Kidney (tissue), 14 donors: ENCODE results near the gene CADPS2. TPM values are rescaled to one million over a fixed set of nuclear protein-coding genes. Genes with fewer than 3 reads are reported as not detected.
A peak's percentile ranks its signal among the peaks of the same experiment; 100 is the strongest.

ENCODE experiments used
- DNase-seq, 5 donors: peaks; one replicate each; pipeline ENCODE4 v3.0.0-alpha.2; 2013 to 2020
- FAIRE-seq: peaks from 2 replicates; lab custom pipeline; 2012; peaks lifted over from hg19 to GRCh38; lab: Jason Lieb, UNC
- H3K27ac ChIP-seq, 2 donors: one replicate each; pipeline ENCODE4 v1.7.0; 2013; ENCODE audit warnings: low read depth in 2 of 2, low read length in 2 of 2, inconsistent platforms in 1 of 2
- H3K27me3 ChIP-seq: one replicate; pipeline ENCODE4 v1.7.1; 2013; ENCODE audit warnings: low read length, inconsistent platforms; ENCODE audit not compliant: control insufficient read depth, insufficient read depth
- H3K36me3 ChIP-seq, 3 donors: one replicate each; pipeline versions ENCODE4 v1.7.0 to v1.7.1; 2013; ENCODE audit warnings: low read length in 3 of 3, control low read depth in 1 of 3, inconsistent platforms in 1 of 3; ENCODE audit not compliant: insufficient read depth in 3 of 3, control insufficient read depth in 2 of 3
- H3K4me1 ChIP-seq, 3 donors: one replicate each; pipeline versions ENCODE4 v1.7.0 to v1.7.1; 2013; ENCODE audit warnings: low read length in 3 of 3, inconsistent platforms in 1 of 3, low read depth in 1 of 3; ENCODE audit not compliant: control insufficient read depth in 2 of 3, insufficient read depth in 2 of 3
- H3K4me3 ChIP-seq, 3 donors: one replicate each; pipeline versions ENCODE4 v1.7.0 to v1.8.1; 2013; ENCODE audit warnings: low read length in 3 of 3, control low read depth in 1 of 3, inconsistent platforms in 1 of 3
- H3K9ac ChIP-seq, 3 donors: one replicate each; pipeline versions ENCODE4 v1.7.0 to v1.7.1; 2013; ENCODE audit warnings: low read length in 3 of 3, control low read depth in 1 of 3, inconsistent platforms in 1 of 3
- H3K9me3 ChIP-seq, 3 donors: one replicate each; pipeline versions ENCODE4 v1.7.0 to v1.7.1; 2013; ENCODE audit warnings: low read length in 3 of 3, control low read depth in 1 of 3, inconsistent platforms in 1 of 3; ENCODE audit not compliant: control insufficient read depth in 2 of 3, insufficient read depth in 1 of 3
- intact Hi-C: fragments of 100-400 bp; cut with DNase I; formaldehyde crosslinking; loops from one replicate; pipeline ENCODE4 v1.11.1; 2022
- polyA plus RNA-seq: library from polyadenylated mRNA; stranded (reverse); fragments of 350-450 nt; fragmentation: Illumina TruSeq; extraction: RNeasy Lipid Tissue Mini Kit (QIAGEN cat#74804); gene quantifications from one replicate; pipeline ENCODE4 v1.2.3, GENCODE V29; 2014; ENCODE audit warnings: low read depth, low replicate concordance; ENCODE audit not compliant: insufficient read depth
- total RNA-seq: library from RNA; stranded (reverse); fragmentation: NEBNext Ultra II Directional; extraction: Animal tissue kit (Norgen Biotek cat#: 25700); gene quantifications from one replicate; pipeline ENCODE4 v1.2.1, GENCODE V29; 2021
- TF ChIP-seq, protein P1 (sequence below): IDR thresholded peaks from 3 replicates; pipeline ENCODE4 v1.5.1; 2012; ENCODE audit warnings: mild to moderate bottlenecking, moderate library complexity, borderline replicate concordance; ENCODE audit not compliant: insufficient read depth; ENCODE audit errors: extremely low read depth
- donor health status: control.
- donor health status: control.
- donor health status: control.
- donor health status: control.
- donor health status: control.
- donor health status: DM: yes; HTN: yes; CAD: no.
- donor health status: Normal renal cell carcinoma (clear cell type).

The CADPS2 gene
- total and polyA plus RNA-seq, 2 donors from 2014 or later: 33.0 to 39.9 TPM

DNA sequence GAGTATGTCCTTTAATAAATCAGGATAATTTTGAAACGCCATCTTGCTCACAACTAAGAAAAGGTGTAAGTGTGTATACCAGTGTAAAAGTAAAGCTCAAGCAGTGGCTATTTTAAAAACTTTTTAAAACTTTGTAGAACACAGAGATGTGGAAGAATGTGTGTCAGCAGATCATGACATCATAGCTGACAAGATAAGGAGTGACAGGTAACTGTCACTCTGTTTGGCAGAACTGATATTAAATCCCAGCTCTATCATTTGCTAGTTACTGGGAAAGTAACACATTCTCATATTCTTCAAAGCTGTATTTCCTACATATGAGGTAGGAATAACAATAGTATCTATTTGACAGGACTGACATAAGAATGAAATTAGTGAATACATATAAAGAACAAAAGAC, 119.7 kb downstream of the CADPS2 start:
- FAIRE-seq (no peak), DNase-seq (no peak)
- intact Hi-C loops: no loop called here
- H3K4me3 ChIP-seq: no peak overlapping the region
- TF ChIP-seq, protein P1, sequence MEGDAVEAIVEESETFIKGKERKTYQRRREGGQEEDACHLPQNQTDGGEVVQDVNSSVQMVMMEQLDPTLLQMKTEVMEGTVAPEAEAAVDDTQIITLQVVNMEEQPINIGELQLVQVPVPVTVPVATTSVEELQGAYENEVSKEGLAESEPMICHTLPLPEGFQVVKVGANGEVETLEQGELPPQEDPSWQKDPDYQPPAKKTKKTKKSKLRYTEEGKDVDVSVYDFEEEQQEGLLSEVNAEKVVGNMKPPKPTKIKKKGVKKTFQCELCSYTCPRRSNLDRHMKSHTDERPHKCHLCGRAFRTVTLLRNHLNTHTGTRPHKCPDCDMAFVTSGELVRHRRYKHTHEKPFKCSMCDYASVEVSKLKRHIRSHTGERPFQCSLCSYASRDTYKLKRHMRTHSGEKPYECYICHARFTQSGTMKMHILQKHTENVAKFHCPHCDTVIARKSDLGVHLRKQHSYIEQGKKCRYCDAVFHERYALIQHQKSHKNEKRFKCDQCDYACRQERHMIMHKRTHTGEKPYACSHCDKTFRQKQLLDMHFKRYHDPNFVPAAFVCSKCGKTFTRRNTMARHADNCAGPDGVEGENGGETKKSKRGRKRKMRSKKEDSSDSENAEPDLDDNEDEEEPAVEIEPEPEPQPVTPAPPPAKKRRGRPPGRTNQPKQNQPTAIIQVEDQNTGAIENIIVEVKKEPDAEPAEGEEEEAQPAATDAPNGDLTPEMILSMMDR: no peak
- H3K36me3 ChIP-seq: no peaks in the 10 kb centered on the region
- H3K27me3 ChIP-seq: no peaks in the 10 kb centered on the region
- H3K4me1 ChIP-seq: no peaks in the 10 kb centered on the region
- no peak overlapping the region for H3K9ac ChIP-seq
- H3K9me3 ChIP-seq: no peaks in the 10 kb centered on the region
- no peak overlapping the region for H3K27ac ChIP-seq

DNA sequence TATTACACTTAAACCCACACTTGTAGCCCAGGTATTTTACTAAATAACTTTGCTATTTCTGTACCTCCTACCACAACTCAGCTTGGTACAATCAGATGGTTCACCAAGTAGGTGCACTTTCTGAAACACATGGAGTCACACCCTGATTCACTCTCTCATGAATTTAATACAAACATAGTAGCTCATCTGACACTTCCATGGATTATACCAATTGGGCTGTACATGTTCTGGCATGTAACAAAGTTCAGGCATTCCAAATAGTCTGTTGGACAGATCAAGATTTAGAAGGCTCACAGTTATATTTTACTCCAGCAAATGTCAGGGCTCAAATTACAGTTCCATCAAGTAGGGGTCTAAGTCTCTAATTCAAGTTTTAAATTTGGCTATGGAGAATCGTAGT, 121.4 kb downstream of the CADPS2 start:
- FAIRE-seq: no peak
- TF ChIP-seq, protein P1: no peak
- no peak overlapping the region for H3K27ac ChIP-seq

DNA sequence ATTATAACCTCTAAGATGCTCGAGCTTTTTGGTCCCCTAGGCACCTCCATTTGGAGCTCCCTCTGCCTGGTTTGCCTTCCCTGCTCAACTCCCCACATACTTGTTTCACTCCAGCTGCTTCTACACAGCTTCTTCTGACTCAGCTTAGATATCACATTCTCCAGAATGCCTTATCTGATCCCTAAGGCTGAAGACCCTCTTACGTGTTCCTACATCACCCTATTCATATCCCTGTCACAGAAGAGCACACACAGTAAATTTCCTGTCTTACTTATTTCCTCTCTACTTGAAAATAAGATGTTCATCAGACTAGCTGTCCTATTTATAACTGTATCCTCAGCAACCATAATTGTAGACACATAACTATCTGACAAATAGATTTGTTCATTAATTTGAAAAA, 122.2 kb downstream of the CADPS2 start:
- H3K4me3 ChIP-seq: no peak overlapping the region
- TF ChIP-seq, protein P1: no peak
- no peaks in the 10 kb centered on the region for H3K27me3 ChIP-seq
- no peak overlapping the region for H3K27ac ChIP-seq
- no peaks in the 10 kb centered on the region for H3K4me1 ChIP-seq
- H3K36me3 ChIP-seq: no peaks in the 10 kb centered on the region
- no peaks in the 10 kb centered on the region for H3K9me3 ChIP-seq
- DNase-seq (peak in 1 of 5 donors; percentile 8), FAIRE-seq (no peak)
- no peak overlapping the region for H3K9ac ChIP-seq
- intact Hi-C loops: no loop called here

More for the DNA sequence above, 121.4 kb downstream of the CADPS2 start:
- Histone ChIP-seq H3K27me3 (no peaks in the 10 kb centered on the region), H3K4me1 (no peaks in the 10 kb centered on the region), H3K9ac (no peak overlapping the region), H3K4me3 (no peak overlapping the region), H3K9me3 (no peaks in the 10 kb centered on the region), H3K36me3 (no peaks in the 10 kb centered on the region)
- intact Hi-C loops: no loop called here
- DNase-seq: peak in 1 of 5 donors; percentile 28

DNA sequence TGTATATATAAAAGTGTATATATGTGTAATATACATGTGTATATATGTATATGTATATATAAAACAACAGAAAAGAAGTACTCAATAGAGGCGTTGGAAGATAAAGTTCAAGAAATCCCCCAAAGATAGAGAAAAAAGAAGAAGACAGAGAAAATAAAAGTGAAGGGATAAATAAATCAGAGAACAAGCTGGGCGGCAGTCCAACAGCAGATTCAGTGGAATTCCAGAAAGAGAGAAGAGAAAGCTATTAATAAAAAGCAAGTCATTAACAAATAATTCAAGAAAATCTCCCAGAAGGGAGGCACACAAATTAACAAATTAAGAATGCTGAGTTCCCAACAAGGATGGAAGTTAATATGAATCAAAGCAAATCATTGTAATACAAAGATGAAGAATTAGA, 124.2 kb downstream of the CADPS2 start:
- H3K9ac ChIP-seq: no peak overlapping the region
- no peak for FAIRE-seq
- no peak overlapping the region for H3K4me3 ChIP-seq
- no peaks in the 10 kb centered on the region for H3K9me3 ChIP-seq
- intact Hi-C loops: no loop called here
- H3K27me3 ChIP-seq: no peaks in the 10 kb centered on the region
- TF ChIP-seq, protein P1: no peak
- H3K36me3 ChIP-seq: no peaks in the 10 kb centered on the region
- H3K4me1 ChIP-seq: no peaks in the 10 kb centered on the region
- DNase-seq: peak in 1 of 5 donors; percentile 53
- no peak overlapping the region for H3K27ac ChIP-seq
